Mesenchymal stem cell (in vitro differentiated cells and primary cell): ENCODE measurements around the gene GSN.

Experiments
- DNase-seq: peaks from one replicate; pipeline ENCODE4 v3.0.0-alpha.2; 2013
- H2AFZ ChIP-seq: one replicate; pipeline ENCODE4 v1.6.1; 2013; ENCODE audit warnings: low read depth, mild to moderate bottlenecking, control low read depth, inconsistent platforms, low read length, moderate library complexity
- H2AK5ac ChIP-seq: 2 replicates; pipeline ENCODE4 v1.6.1; 2013; ENCODE audit warnings: low read length, moderate library complexity, mild to moderate bottlenecking, inconsistent platforms; ENCODE audit not compliant: severe bottlenecking
- H2BK120ac ChIP-seq: one replicate; pipeline ENCODE4 v1.6.1; 2013; ENCODE audit warnings: low read depth, mild to moderate bottlenecking, inconsistent platforms, low read length, moderate library complexity
- H2BK12ac ChIP-seq, 2 experiments: one replicate each; pipeline ENCODE4 v1.6.1; 2013; ENCODE audit warnings: inconsistent platforms in 2 of 2, low read length in 2 of 2, mild to moderate bottlenecking in 2 of 2, moderate library complexity in 2 of 2, control low read depth in 1 of 2
- H2BK15ac ChIP-seq: one replicate; pipeline ENCODE4 v1.6.1; 2013; ENCODE audit warnings: mild to moderate bottlenecking, low read depth, inconsistent platforms; ENCODE audit not compliant: poor library complexity, severe bottlenecking
- H2BK5ac ChIP-seq: 2 replicates; pipeline ENCODE4 v1.6.1; 2013; ENCODE audit warnings: low read depth, mild to moderate bottlenecking, low read length, control low read depth, inconsistent platforms; ENCODE audit not compliant: poor library complexity, severe bottlenecking
- H3K14ac ChIP-seq, 2 experiments: one replicate each; pipeline ENCODE4 v1.6.1; 2013; ENCODE audit warnings: inconsistent platforms in 2 of 2, low read length in 2 of 2, control low read depth in 1 of 2, mild to moderate bottlenecking in 1 of 2, moderate library complexity in 1 of 2
- H3K18ac ChIP-seq, 2 experiments: one replicate each; pipeline ENCODE4 v1.6.1; 2013; ENCODE audit warnings: inconsistent platforms in 2 of 2, low read length in 2 of 2, control low read depth in 1 of 2, low read depth in 1 of 2, mild to moderate bottlenecking in 1 of 2
- H3K23ac ChIP-seq, 2 experiments: one replicate each; pipeline ENCODE4 v1.6.1; 2013; ENCODE audit warnings: inconsistent platforms in 2 of 2, low read length in 2 of 2, mild to moderate bottlenecking in 2 of 2, moderate library complexity in 2 of 2, control low read depth in 1 of 2
- H3K27ac ChIP-seq: 2 replicates; pipeline ENCODE4 v1.5.1; 2013; ENCODE audit warnings: mild to moderate bottlenecking, moderate library complexity, low read length, control low read depth, inconsistent platforms; ENCODE audit not compliant: poor library complexity, severe bottlenecking
- H3K27me3 ChIP-seq, 2 experiments: 2 replicates each; pipeline versions ENCODE4 v1.6.1 to v1.7.0; 2013; ENCODE audit warnings: low read length in 2 of 2, mild to moderate bottlenecking in 2 of 2, moderate library complexity in 2 of 2, control low read depth in 1 of 2, inconsistent platforms in 1 of 2; ENCODE audit not compliant: control insufficient read depth in 1 of 2, insufficient read depth in 1 of 2
- H3K36me3 ChIP-seq, 2 experiments: 2 replicates each; pipeline versions ENCODE4 v1.6.1 to v1.7.0; 2013; ENCODE audit warnings: low read length in 2 of 2, control low read depth in 1 of 2, inconsistent platforms in 1 of 2, low read depth in 1 of 2, mild to moderate bottlenecking in 1 of 2; ENCODE audit not compliant: insufficient read depth in 2 of 2, control insufficient read depth in 1 of 2
- H3K4ac ChIP-seq, 2 experiments: one replicate each; pipeline ENCODE4 v1.6.1; 2013; ENCODE audit warnings: inconsistent platforms in 2 of 2, low read length in 2 of 2, mild to moderate bottlenecking in 2 of 2, moderate library complexity in 2 of 2, control low read depth in 1 of 2, low read depth in 1 of 2
- H3K4me1 ChIP-seq: 2 replicates; pipeline ENCODE4 v1.6.1; 2013; ENCODE audit warnings: low read depth, low read length, control low read depth; ENCODE audit not compliant: control insufficient read depth, insufficient read depth
- H3K4me2 ChIP-seq: 2 replicates; pipeline ENCODE4 v1.6.1; 2013; ENCODE audit warnings: low read length, mild to moderate bottlenecking, inconsistent platforms; ENCODE audit not compliant: poor library complexity, severe bottlenecking
- H3K4me3 ChIP-seq, 2 experiments: 2 replicates each; pipeline versions ENCODE4 v1.5.1 to v1.7.0; 2013; ENCODE audit warnings: low read length in 2 of 2, mild to moderate bottlenecking in 2 of 2, control low read depth in 1 of 2, low read depth in 1 of 2; ENCODE audit not compliant: insufficient read depth in 1 of 2
- H3K79me1 ChIP-seq: replicated peaks from 2 replicates; pipeline ENCODE4 v1.6.1; 2013; ENCODE audit warnings: mild to moderate bottlenecking, control low read depth, low read length, inconsistent platforms; ENCODE audit not compliant: poor library complexity, severe bottlenecking
- H3K9ac ChIP-seq: 2 replicates; pipeline ENCODE4 v1.7.0; 2013; ENCODE audit warnings: mild to moderate bottlenecking, low read length, moderate library complexity
- H3K9me3 ChIP-seq: 2 replicates; pipeline ENCODE4 v1.7.0; 2013; ENCODE audit warnings: mild to moderate bottlenecking, low read length; ENCODE audit not compliant: control insufficient read depth
- H4K8ac ChIP-seq: one replicate; pipeline ENCODE4 v1.6.1; 2013; ENCODE audit warnings: inconsistent platforms, mild to moderate bottlenecking, low read length, moderate library complexity
- H4K91ac ChIP-seq: one replicate; pipeline ENCODE4 v1.6.1; 2013; ENCODE audit warnings: mild to moderate bottlenecking, low read length, inconsistent platforms
- WGBS: methylation state at CpG from one replicate; pipeline ENCODE4 v1.1.7; 2013; ENCODE audit warnings: mixed read lengths; 5-methylcytosine and 5-hydroxymethylcytosine counted together

Gene GSN

GRCh38 chr9:121239071-121239470 is 28.9 kb upstream of the GSN start:
- Histone ChIP-seq H2BK15ac (no peak overlapping the region), H4K91ac (no peak overlapping the region), H4K8ac (no peak overlapping the region), H2BK5ac (no peak overlapping the region), H2AK5ac (no peak overlapping the region), H3K36me3 (no peaks in the 10 kb centered on the region), H3K9ac (no peak overlapping the region), H3K27ac (no peak overlapping the region), H2AFZ (no peak overlapping the region), H3K14ac (no peak overlapping the region), H3K4me2 (no peak overlapping the region), H2BK12ac (no peak overlapping the region), H3K18ac (no peak overlapping the region), H3K4me1 (peaks cover 3% of the 10 kb centered on the region), H3K4me3 (no peak overlapping the region), H2BK120ac (no peak overlapping the region), H3K9me3 (peaks cover 3% of the 10 kb centered on the region), H3K23ac (no peak overlapping the region), H3K79me1 (no peaks in the 10 kb centered on the region), H3K27me3 (no peaks in the 10 kb centered on the region), H3K4ac (no peak overlapping the region)
- 84% methylated on average over 2 of the region's 3 CpGs for WGBS
- DNase-seq, result no peak

- Histone ChIP-seq H3K27ac (no peak overlapping the region), H3K18ac (no peak overlapping the region), H4K8ac (no peak overlapping the region), H3K4me2 (no peak overlapping the region), H2BK5ac (no peak overlapping the region), H2AFZ (no peak overlapping the region), H3K9me3 (peaks cover 9% of the 10 kb centered on the region), H3K79me1 (no peaks in the 10 kb centered on the region), H3K14ac (no peak overlapping the region), H3K4me1 (no peaks in the 10 kb centered on the region), H2AK5ac (no peak overlapping the region), H3K27me3 (no peaks in the 10 kb centered on the region), H3K36me3 (no peaks in the 10 kb centered on the region), H3K4me3 (no peak overlapping the region), H3K23ac (no peak overlapping the region), H4K91ac (no peak overlapping the region), H2BK120ac (no peak overlapping the region), H3K9ac (no peak overlapping the region), H3K4ac (no peak overlapping the region), H2BK12ac (no peak overlapping the region), H2BK15ac (no peak overlapping the region)
- no peak for DNase-seq
- WGBS, result 100% methylated on average over 5 of the region's 5 CpGs
Observed at GRCh38 chr9:121239851-121240250, 28.1 kb upstream of the GSN start.

GRCh38 chr9:121240472-121241135 is 27.4 kb upstream of the GSN start:
- Histone ChIP-seq H3K4me1 (no peaks in the 10 kb centered on the region), H2BK120ac (no peak overlapping the region), H3K4me2 (no peak overlapping the region), H2BK5ac (no peak overlapping the region), H2BK12ac (no peak overlapping the region), H2BK15ac (no peak overlapping the region), H3K79me1 (no peaks in the 10 kb centered on the region), H3K27me3 (no peaks in the 10 kb centered on the region), H4K8ac (no peak overlapping the region), H3K4me3 (no peak overlapping the region), H3K23ac (no peak overlapping the region), H3K9ac (peak overlapping the region; percentile 58), H3K36me3 (no peaks in the 10 kb centered on the region), H3K27ac (no peak overlapping the region), H3K9me3 (peaks cover 9% of the 10 kb centered on the region), H2AFZ (no peak overlapping the region), H3K14ac (no peak overlapping the region), H3K4ac (no peak overlapping the region), H3K18ac (no peak overlapping the region), H4K91ac (no peak overlapping the region), H2AK5ac (no peak overlapping the region)
- 88% methylated on average over 6 of the region's 6 CpGs for WGBS
- DNase-seq, result no peak

DNA sequence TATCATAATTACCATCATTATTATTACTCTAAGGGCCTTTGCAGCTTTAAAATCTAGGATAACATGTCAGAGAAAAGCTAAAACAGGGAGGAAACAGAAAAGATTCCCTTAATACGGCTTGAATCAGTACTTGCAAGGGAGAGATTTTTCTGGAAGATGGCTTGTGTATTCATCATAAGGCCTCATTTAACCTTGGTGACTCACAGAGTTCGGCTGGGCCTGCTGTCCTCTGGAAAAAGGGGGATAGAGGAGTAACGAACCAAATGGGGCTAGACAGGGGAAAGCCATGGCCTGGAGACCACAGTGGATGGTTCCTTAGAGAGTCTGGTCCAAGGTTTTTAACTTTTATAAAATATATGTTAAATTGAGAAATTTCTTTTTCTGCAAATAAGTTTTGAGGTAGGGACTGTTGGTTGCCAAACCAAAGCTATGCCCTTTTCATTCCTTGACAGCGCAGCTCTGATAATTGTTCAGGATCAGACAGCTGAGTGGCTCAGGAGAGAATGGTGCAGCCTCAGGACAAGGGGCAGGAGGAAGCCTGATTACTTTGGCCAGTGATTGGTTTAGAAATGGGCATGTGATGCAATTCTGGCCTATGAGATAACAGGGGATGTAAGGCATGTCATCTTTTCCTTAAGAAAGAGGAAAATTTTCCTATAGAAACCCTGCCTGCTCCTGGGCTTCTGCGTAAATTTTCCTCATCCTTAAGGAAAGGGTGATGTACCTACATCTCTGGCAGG is 25.6 kb upstream of the GSN start:
- Histone ChIP-seq H2BK5ac (no peak overlapping the region), H2BK12ac (no peak overlapping the region), H3K4ac (no peak overlapping the region), H4K8ac (no peak overlapping the region), H3K14ac (no peak overlapping the region), H3K4me3 (no peak overlapping the region), H2BK15ac (no peak overlapping the region), H3K27ac (no peak overlapping the region), H3K79me1 (no peaks in the 10 kb centered on the region), H3K36me3 (no peaks in the 10 kb centered on the region), H3K23ac (no peak overlapping the region), H3K18ac (peak overlapping the region in 1 of 2 experiments; percentile 55), H3K9ac (peak overlapping the region; percentile 58), H3K27me3 (no peaks in the 10 kb centered on the region), H4K91ac (no peak overlapping the region), H3K9me3 (peaks cover 9% of the 10 kb centered on the region), H3K4me1 (peaks cover 4% of the 10 kb centered on the region), H2AK5ac (no peak overlapping the region), H3K4me2 (no peak overlapping the region), H2AFZ (no peak overlapping the region), H2BK120ac (no peak overlapping the region)
- peak; percentile 50 for DNase-seq
- 63% methylated on average over 5 of the region's 5 CpGs for WGBS
